Gastrocnemius medialis (tissue), 4 donors: ENCODE results near the gene PLCB1.

Experiments used
- POLR2A ChIP-seq, 2 donors: fragments of 450-650 bp; IDR thresholded peaks; one replicate each; pipeline ENCODE4 v1.6.1; 2017; ENCODE audit warnings: antibody characterized with exemption in 2 of 2, mild to moderate bottlenecking in 2 of 2, moderate library complexity in 2 of 2
- TF ChIP-seq, protein P1 (sequence below), 5 experiments: fragments of 450-650 bp in 3 of 5; fragments of 200-600 bp in 2 of 5; sonication (generic) in 2 of 5; IDR thresholded peaks in 4 of 5; conservative IDR thresholded peaks in 1 of 5; 1 replicate in 4 of 5; 2 replicates in 1 of 5; pipeline ENCODE4 v1.5.1; 2016 to 2019; ENCODE audit warnings: antibody characterized with exemption in 5 of 5, mild to moderate bottlenecking in 3 of 5, moderate library complexity in 3 of 5

DNA sequence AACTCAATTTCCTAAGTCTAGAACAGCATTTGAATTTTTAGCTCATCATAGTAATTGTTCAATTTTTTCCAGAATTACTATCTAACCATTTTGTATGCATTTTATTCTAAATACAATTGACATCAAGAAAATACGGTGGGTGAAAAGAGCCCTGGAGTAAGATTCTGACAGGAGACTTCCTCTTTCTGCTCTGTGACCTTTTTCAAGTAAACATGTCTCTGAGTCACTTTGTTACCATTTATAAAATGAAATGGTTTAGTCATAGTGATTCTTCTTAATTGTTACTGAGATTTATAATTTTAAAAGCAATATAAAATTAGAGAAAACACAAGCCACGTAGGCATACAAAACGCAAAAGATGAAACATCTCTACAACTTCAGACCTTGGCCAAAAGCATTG lies 80.2 kb downstream of the PLCB1 start:
- TF ChIP-seq, protein P1, sequence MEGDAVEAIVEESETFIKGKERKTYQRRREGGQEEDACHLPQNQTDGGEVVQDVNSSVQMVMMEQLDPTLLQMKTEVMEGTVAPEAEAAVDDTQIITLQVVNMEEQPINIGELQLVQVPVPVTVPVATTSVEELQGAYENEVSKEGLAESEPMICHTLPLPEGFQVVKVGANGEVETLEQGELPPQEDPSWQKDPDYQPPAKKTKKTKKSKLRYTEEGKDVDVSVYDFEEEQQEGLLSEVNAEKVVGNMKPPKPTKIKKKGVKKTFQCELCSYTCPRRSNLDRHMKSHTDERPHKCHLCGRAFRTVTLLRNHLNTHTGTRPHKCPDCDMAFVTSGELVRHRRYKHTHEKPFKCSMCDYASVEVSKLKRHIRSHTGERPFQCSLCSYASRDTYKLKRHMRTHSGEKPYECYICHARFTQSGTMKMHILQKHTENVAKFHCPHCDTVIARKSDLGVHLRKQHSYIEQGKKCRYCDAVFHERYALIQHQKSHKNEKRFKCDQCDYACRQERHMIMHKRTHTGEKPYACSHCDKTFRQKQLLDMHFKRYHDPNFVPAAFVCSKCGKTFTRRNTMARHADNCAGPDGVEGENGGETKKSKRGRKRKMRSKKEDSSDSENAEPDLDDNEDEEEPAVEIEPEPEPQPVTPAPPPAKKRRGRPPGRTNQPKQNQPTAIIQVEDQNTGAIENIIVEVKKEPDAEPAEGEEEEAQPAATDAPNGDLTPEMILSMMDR (IDR thresholded peaks at IDR 0.05 in 4 of 5, conservative IDR thresholded peaks at IDR 0.05 in 1 of 5): no peak
- no peak for TF ChIP-seq POLR2A (IDR thresholded peaks at IDR 0.05)
